Heart left ventricle (tissue), 16 donors: ENCODE data around the gene RING1. TPM values are rescaled to one million over a fixed set of nuclear protein-coding genes. Genes with fewer than 3 reads are reported as not detected.
A peak's percentile ranks its signal among the peaks of the same experiment; 100 is the strongest.

Experiments used
- ATAC-seq, 4 donors: fragments of 200-7000 bp; cut with Tn5 transposase; one replicate each; pipeline ENCODE4 v1.9.1; 2020 to 2022; ENCODE audit warnings: moderate library complexity in 4 of 4, mild to moderate bottlenecking in 3 of 4, moderate number of reproducible peaks in 1 of 4
- DNase-seq, 5 donors: peaks; one replicate each; pipeline ENCODE4 v3.0.0-alpha.2; 2020
- H3K27ac ChIP-seq, 12 donors: fragments of 200-600 bp; sonication (generic) in 4 of 12; one replicate each; pipeline versions ENCODE4 v1.5.0 to v1.8.0; 2016 to 2022; ENCODE audit warnings: mild to moderate bottlenecking in 2 of 12
- H3K27me3 ChIP-seq, 9 donors: fragments of 200-600 bp; sonication (generic) in 2 of 9; one replicate each; pipeline versions ENCODE4 v1.5.1 to v1.8.0; 2016 to 2022; ENCODE audit warnings: mild to moderate bottlenecking in 3 of 9
- H3K36me3 ChIP-seq, 9 donors: fragments of 200-600 bp; sonication (generic) in 2 of 9; one replicate each; pipeline versions ENCODE4 v1.5.0 to v1.8.0; 2018 to 2022; ENCODE audit warnings: mild to moderate bottlenecking in 2 of 9
- H3K4me1 ChIP-seq, 12 donors: fragments of 200-600 bp; sonication (generic) in 4 of 12; one replicate each; pipeline versions ENCODE4 v1.5.0 to v1.8.0; 2016 to 2022; ENCODE audit warnings: mild to moderate bottlenecking in 3 of 12
- H3K4me3 ChIP-seq, 12 donors: fragments of 200-600 bp; sonication (generic) in 4 of 12; one replicate each; pipeline versions ENCODE4 v1.5.0 to v1.8.0; 2017 to 2022; ENCODE audit warnings: mild to moderate bottlenecking in 9 of 12, moderate library complexity in 4 of 12
- H3K9me3 ChIP-seq, 12 donors: fragments of 200-600 bp; sonication (generic) in 4 of 12; one replicate each; pipeline versions ENCODE4 v1.5.0 to v1.8.0; 2016 to 2022; ENCODE audit warnings: mild to moderate bottlenecking in 1 of 12
- POLR2A ChIP-seq, 2 donors: fragments of 450-650 bp; IDR thresholded peaks; one replicate each; pipeline ENCODE4 v1.6.1; 2017; ENCODE audit warnings: antibody characterized with exemption in 2 of 2, mild to moderate bottlenecking in 2 of 2, moderate library complexity in 2 of 2
- WGBS, 4 donors: extraction: QIAGEN DNeasy Blood & Tissue Kit in 2 of 4; methylation state at CpG; one replicate each; pipeline versions ENCODE4 v1.1.5 to v1.1.7; 2013 to 2018; 5-methylcytosine and 5-hydroxymethylcytosine counted together
- intact Hi-C, 10 donors: fragments of 100-400 bp; cut with DNase I; formaldehyde crosslinking; loops; one replicate each; pipeline versions ENCODE4 v1.11.1 to v1.14.2; 2022
- polyA plus RNA-seq, 2 donors: library from polyadenylated mRNA; stranded (reverse); fragments of 200-250 nt; gene quantifications; one replicate each; pipeline ENCODE4 v1.2.3, GENCODE V29; 2013
- total RNA-seq, 9 donors: library from RNA; depleted of rRNA in 2 of 9; stranded (reverse); fragments of >200 nt in 2 of 9; fragmentation: NEBNext Ultra II Directional in 3 of 9; extraction: Animal tissue kit (Norgen Biotek cat#: 25700) in 3 of 9; gene quantifications; one replicate each; pipeline versions ENCODE4 v1.1.0 to v1.2.4, GENCODE V29; 2016 to 2023
- TF ChIP-seq, protein P1 (sequence below), 12 donors: fragments of 200-600 bp; sonication (generic) in 4 of 12; IDR thresholded peaks; one replicate each; pipeline versions ENCODE4 v1.5.0 to v1.8.0; 2018 to 2022; ENCODE audit warnings: antibody characterized with exemption in 12 of 12, mild to moderate bottlenecking in 5 of 12
- donor health status: ischemic (EF 13 %, LVEDD 7.1; RV severe dilation, severe dysfunction).
- donor health status: healthy with polysubstance abuse.
- donor health status: DM: no; HTN: yes; CAD: no.
- donor health status: DM: no; HTN: no; CAD: no.
- donor health status: ischemic (EF 25% LVEDD 6.9; RV normal size, moderate dysfunction).
- donor health status: ischemic (EF 25% LVEDD 5.7; RV mildly dilated, moderate dysfunction).
- donor health status: healthy.
- donor health status: DM: yes; HTN: yes; CAD: no.
- donor health status: ischemic (EF 35%, LVEDD 5.7; RV mildly dilated, moderate dysfunction).
- donor health status: nonischemic (EF 11% LVEDD 7.7; RV severe dilation, severe dysfunction).
- donor health status: DM: yes; HTN: yes; CAD: no.
- donor health status: PGD.
- donor health status: ischemic (EF 29% LVEDD 5.4; RV normal size, mild dysfunction).
- donor health status: nonischemic (EF 23%, LVEDD 6.1; RV moderate dilation, normal function).

Gene RING1
- total and polyA plus RNA-seq, 11 donors, result 8.4 to 36.9 (median 27.3) TPM

DNA sequence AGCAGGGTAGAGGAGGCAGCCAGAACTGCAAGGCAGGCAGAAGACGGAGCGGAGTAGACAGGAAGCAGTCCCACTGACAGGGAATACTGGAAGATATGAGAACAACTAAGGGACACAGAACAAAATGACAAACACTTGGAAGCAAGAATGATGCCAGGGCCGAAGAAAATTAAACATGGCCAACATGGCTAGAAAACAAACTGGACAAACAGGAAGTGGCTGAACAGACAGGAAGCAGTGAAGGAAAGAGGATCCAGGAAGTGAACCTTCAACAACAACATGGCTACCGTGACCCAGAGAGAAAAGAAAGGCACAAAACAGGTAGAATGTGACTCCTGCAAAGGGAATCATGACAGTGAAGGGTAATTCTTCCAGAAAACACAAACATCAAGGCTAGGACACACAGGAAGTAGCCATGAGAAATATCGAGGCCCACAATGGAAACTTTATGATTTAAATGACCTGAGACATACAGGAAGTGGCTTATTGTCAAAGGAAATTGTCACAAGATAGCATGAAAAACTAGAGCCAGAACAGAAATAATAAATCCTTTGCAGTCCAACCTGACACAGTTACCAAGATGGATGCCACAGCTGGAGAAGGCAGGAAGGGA is 25.1 kb upstream of the RING1 start:
- ATAC-seq (no peak), DNase-seq (no peak)
- peak overlapping the region in 1 of 12 donors; percentile 25 for H3K27ac ChIP-seq
- no peak for TF ChIP-seq POLR2A (IDR thresholded peaks at IDR 0.05)
- TF ChIP-seq, protein P1, sequence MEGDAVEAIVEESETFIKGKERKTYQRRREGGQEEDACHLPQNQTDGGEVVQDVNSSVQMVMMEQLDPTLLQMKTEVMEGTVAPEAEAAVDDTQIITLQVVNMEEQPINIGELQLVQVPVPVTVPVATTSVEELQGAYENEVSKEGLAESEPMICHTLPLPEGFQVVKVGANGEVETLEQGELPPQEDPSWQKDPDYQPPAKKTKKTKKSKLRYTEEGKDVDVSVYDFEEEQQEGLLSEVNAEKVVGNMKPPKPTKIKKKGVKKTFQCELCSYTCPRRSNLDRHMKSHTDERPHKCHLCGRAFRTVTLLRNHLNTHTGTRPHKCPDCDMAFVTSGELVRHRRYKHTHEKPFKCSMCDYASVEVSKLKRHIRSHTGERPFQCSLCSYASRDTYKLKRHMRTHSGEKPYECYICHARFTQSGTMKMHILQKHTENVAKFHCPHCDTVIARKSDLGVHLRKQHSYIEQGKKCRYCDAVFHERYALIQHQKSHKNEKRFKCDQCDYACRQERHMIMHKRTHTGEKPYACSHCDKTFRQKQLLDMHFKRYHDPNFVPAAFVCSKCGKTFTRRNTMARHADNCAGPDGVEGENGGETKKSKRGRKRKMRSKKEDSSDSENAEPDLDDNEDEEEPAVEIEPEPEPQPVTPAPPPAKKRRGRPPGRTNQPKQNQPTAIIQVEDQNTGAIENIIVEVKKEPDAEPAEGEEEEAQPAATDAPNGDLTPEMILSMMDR (IDR thresholded peaks at IDR 0.05), result no peak
- peak overlapping the region in 1 of 12 donors; percentile 7 for H3K4me3 ChIP-seq
- intact Hi-C loops, result no loop called here
- peaks cover 0 to 13% (median 0%) of the 10 kb centered on the region in 12 donors for H3K4me1 ChIP-seq
- no peaks in the 10 kb centered on the region for H3K27me3 ChIP-seq
- H3K9me3 ChIP-seq, result no peaks in the 10 kb centered on the region
- WGBS, 4 donors, result 59 to 70% (median 65%) methylated on average over 5 of the region's 5 CpGs
- no peaks in the 10 kb centered on the region for H3K36me3 ChIP-seq

DNA sequence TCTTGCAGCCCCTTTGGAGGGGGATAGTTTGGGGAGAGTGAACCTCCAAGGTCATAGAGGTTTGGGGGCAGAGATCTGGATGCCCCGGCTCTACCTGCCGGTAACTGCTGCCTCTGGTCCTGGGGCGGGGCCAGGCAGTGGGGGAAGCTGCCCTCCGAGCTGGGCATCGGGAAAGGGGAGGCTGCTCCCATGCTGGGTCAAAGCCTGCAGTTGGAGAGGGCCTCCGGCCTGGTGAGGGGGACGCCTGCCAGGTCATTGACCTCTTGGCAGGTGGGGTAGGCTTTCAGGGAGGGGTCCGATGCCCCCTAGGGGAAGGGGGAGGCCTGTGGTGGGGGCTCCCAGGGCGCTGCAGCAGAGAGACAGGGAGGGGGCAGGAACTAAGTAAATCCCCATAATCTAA is 23.1 kb upstream of the RING1 start:
- intact Hi-C loops, result no loop called here
- TF ChIP-seq, protein P1 (IDR thresholded peaks at IDR 0.05), result no peak
- no peak for TF ChIP-seq POLR2A (IDR thresholded peaks at IDR 0.05)
- no peaks in the 10 kb centered on the region for H3K27me3 ChIP-seq
- no peak for ATAC-seq
- H3K36me3 ChIP-seq, result no peaks in the 10 kb centered on the region
- no peak overlapping the region for H3K27ac ChIP-seq
- peaks cover 0 to 13% (median 0%) of the 10 kb centered on the region in 12 donors for H3K4me1 ChIP-seq
- DNase-seq, result peak in 1 of 5 donors; percentile 42
- H3K9me3 ChIP-seq, result no peaks in the 10 kb centered on the region
- 86 to 91% (median 88%) methylated on average over 6 to 9 of the region's 9 CpGs for WGBS, 4 donors
- H3K4me3 ChIP-seq, result no peak overlapping the region

DNA sequence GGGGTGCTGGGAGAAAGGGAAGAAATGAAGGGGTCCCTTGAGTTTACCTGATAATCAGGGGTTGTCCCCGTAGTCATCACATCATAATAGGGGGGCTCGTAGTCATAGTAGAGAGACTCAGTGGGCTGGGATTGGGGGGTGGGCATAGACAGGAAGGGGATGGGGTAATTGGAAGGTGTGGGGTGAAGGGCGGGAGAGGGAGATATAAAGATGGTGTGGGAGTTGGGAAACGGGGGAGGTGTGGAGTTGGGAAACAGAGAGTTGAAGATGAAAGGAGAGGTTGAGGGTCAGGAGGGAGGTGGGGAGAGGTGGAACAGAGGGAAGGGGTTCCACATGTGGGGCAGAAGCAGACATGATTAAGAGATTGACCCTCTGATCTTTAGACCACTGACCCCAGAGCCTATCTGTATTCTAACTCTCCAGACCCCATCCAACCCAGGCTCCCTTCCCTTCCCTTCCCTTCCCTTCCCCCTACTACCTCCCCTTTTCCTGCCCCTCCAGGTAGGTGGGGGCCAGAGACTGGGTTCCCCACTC is 22.6 kb upstream of the RING1 start:
- Histone ChIP-seq H3K27ac (no peak overlapping the region), H3K36me3 (no peaks in the 10 kb centered on the region), H3K4me1 (peaks cover 0 to 13% (median 0%) of the 10 kb centered on the region in 12 donors), H3K4me3 (no peak overlapping the region), H3K9me3 (no peaks in the 10 kb centered on the region), H3K27me3 (peaks cover 0 to 3% (median 0%) of the 10 kb centered on the region in 9 donors)
- no peak for ATAC-seq
- intact Hi-C loops, result no loop called here
- WGBS, 4 donors, result 76 to 94% (median 91%) methylated on average over 4 of the region's 4 CpGs
- no peak for DNase-seq
- TF ChIP-seq POLR2A (IDR thresholded peaks at IDR 0.05), result no peak
- TF ChIP-seq, protein P1 (IDR thresholded peaks at IDR 0.05), result no peak

DNA sequence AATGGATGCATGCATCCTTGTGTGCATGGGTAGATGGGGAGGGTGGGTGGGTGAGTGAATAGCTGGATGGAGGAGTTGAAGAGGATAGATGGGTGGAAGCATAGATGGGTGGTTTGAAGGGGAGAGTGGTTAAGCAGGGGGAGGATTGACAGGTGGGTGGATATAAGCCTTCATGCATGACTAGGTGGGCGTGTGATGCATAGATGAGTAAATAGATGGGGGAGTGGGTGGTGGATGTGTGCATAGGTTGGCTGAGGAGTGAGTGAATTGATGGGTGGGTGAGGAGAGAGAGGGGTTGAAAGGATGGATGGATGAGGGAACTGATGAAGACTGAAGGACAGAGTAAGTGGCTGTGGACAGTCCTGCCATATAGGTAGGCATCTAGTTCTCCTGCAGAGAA is 20.5 kb upstream of the RING1 start:
- Histone ChIP-seq H3K4me1 (peaks cover 0 to 24% (median 13%) of the 10 kb centered on the region in 12 donors), H3K27me3 (peaks cover 0 to 21% (median 0%) of the 10 kb centered on the region in 9 donors)
- WGBS, 4 donors, result 91 to 95% (median 92%) methylated on average over 1 of the region's 1 CpG

More for the DNA sequence above, 20.5 kb upstream of the RING1 start:
- H3K4me3 ChIP-seq, result no peak overlapping the region
- no peak overlapping the region for H3K27ac ChIP-seq
- H3K9me3 ChIP-seq, result no peaks in the 10 kb centered on the region
- DNase-seq (no peak), ATAC-seq (no peak)
- H3K36me3 ChIP-seq, result no peaks in the 10 kb centered on the region
- TF ChIP-seq, protein P1 (IDR thresholded peaks at IDR 0.05), result no peak
- no peak for TF ChIP-seq POLR2A (IDR thresholded peaks at IDR 0.05)
- intact Hi-C loops, result no loop called here
